ENCODE data around the gene HK2.

The HK2 gene

GRCh38 chr2:74824679-74825078, 9.2 kb upstream of the HK2 start:
- no peak for TF ChIP-seq FOXP2 (optimal IDR thresholded peaks at IDR 0.05; ENCODE audit: borderline replicate concordance, extremely low read depth, extremely low read length, insufficient read depth)
- TF ChIP-seq REST (IDR thresholded peaks at IDR 0.05; ENCODE audit: insufficient read depth in 1 of 2, low read depth in 2 of 2, low read length in 2 of 2): no peak
- no peak for TF ChIP-seq TAF1 (IDR thresholded peaks at IDR 0.05; ENCODE audit: borderline replicate concordance, insufficient read depth, low read length)
- no peak for TF ChIP-seq SIN3A (IDR thresholded peaks at IDR 0.05; ENCODE audit: borderline replicate concordance, insufficient read depth, low read length)
- no peak for TF ChIP-seq POLR2AphosphoS5 (IDR thresholded peaks at IDR 0.05; ENCODE audit: low read depth, low read length)

GRCh38 chr2:74828543-74828942, 5.4 kb upstream of the HK2 start:
- no peak for TF ChIP-seq POLR2AphosphoS5 (IDR thresholded peaks at IDR 0.05; ENCODE audit: low read depth, low read length)
- no peak for TF ChIP-seq REST (IDR thresholded peaks at IDR 0.05; ENCODE audit: insufficient read depth in 1 of 2, low read depth in 2 of 2, low read length in 2 of 2)
- TF ChIP-seq TAF1 (IDR thresholded peaks at IDR 0.05; ENCODE audit: borderline replicate concordance, insufficient read depth, low read length): no peak
- no peak for TF ChIP-seq FOXP2 (optimal IDR thresholded peaks at IDR 0.05; ENCODE audit: borderline replicate concordance, extremely low read depth, extremely low read length, insufficient read depth)
- TF ChIP-seq SIN3A (IDR thresholded peaks at IDR 0.05; ENCODE audit: borderline replicate concordance, insufficient read depth, low read length): no peak

- TF ChIP-seq SIN3A (IDR thresholded peaks at IDR 0.05; ENCODE audit: borderline replicate concordance, insufficient read depth, low read length): no peak
- TF ChIP-seq REST (IDR thresholded peaks at IDR 0.05; ENCODE audit: insufficient read depth in 1 of 2, low read depth in 2 of 2, low read length in 2 of 2): no peak
- no peak for TF ChIP-seq POLR2AphosphoS5 (IDR thresholded peaks at IDR 0.05; ENCODE audit: low read depth, low read length)
- no peak for TF ChIP-seq TAF1 (IDR thresholded peaks at IDR 0.05; ENCODE audit: borderline replicate concordance, insufficient read depth, low read length)
- TF ChIP-seq FOXP2 (optimal IDR thresholded peaks at IDR 0.05; ENCODE audit: borderline replicate concordance, extremely low read depth, extremely low read length, insufficient read depth): no peak
Observed at GRCh38 chr2:74831693-74832530, 2.0 kb upstream of the HK2 start.

- TF ChIP-seq POLR2AphosphoS5 (IDR thresholded peaks at IDR 0.05; ENCODE audit: low read depth, low read length) (no peak), FOXP2 (optimal IDR thresholded peaks at IDR 0.05; ENCODE audit: borderline replicate concordance, extremely low read depth, extremely low read length, insufficient read depth) (peak; percentile 16)
Observed at GRCh38 chr2:74834792-74835755, 1.1 kb downstream of the HK2 start.

- TF ChIP-seq POLR2AphosphoS5 (IDR thresholded peaks at IDR 0.05; ENCODE audit: low read depth, low read length) (no peak), FOXP2 (optimal IDR thresholded peaks at IDR 0.05; ENCODE audit: borderline replicate concordance, extremely low read depth, extremely low read length, insufficient read depth) (no peak)
Observed at GRCh38 chr2:74835831-74836674, 2.1 kb downstream of the HK2 start.
